ENCODE results near the gene RNF175.

GRCh38 chr4:153787575-153787974 is 27.8 kb upstream of the RNF175 start:
- TF ChIP-seq CTCF (conservative IDR thresholded peaks at IDR 0.05; ENCODE audit: low read length) (no peak), EZH2phosphoT487 (IDR thresholded peaks at IDR 0.05; ENCODE audit: borderline replicate concordance) (no peak)
